ENCODE measurements around the gene ENPP4.

GRCh38 chr6:46091080-46091478, 38.7 kb upstream of the ENPP4 start:
- TF ChIP-seq POLR2A (IDR thresholded peaks at IDR 0.05; ENCODE audit: low read depth, low read length) (no peak), CTCF (conservative IDR thresholded peaks at IDR 0.05; ENCODE audit: low read depth, low read length) (no peak), MXI1 (IDR thresholded peaks at IDR 0.05; ENCODE audit: borderline replicate concordance, low read depth, low read length) (no peak), FOS (IDR thresholded peaks at IDR 0.05; ENCODE audit: low read depth, low read length) (no peak), RFX5 (IDR thresholded peaks at IDR 0.05; ENCODE audit: low read depth, low read length) (no peak), CEBPB (IDR thresholded peaks at IDR 0.05; ENCODE audit: low read depth, low read length) (no peak), MAFK (IDR thresholded peaks at IDR 0.05; ENCODE audit: low read depth, low read length) (no peak), USF2 (IDR thresholded peaks at IDR 0.05; ENCODE audit: low read depth, low read length) (no peak), RAD21 (IDR thresholded peaks at IDR 0.05; ENCODE audit: low read length) (no peak), RCOR1 (IDR thresholded peaks at IDR 0.05; ENCODE audit: insufficient replicate concordance, low read length) (no peak), MAZ (IDR thresholded peaks at IDR 0.05; ENCODE audit: borderline replicate concordance, low read depth, low read length) (no peak), CHD1 (IDR thresholded peaks at IDR 0.05; ENCODE audit: low read depth, low read length) (no peak), SMC3 (IDR thresholded peaks at IDR 0.05; ENCODE audit: low read depth, low read length) (no peak), BHLHE40 (IDR thresholded peaks at IDR 0.05; ENCODE audit: low read depth, low read length) (no peak)

All from IMR-90 (cell line).